Astrocyte (in vitro differentiated cells and primary cell): Measurements from ENCODE around the gene PGLYRP4. TPM values are rescaled to one million over a fixed set of nuclear protein-coding genes. Genes with fewer than 3 reads are reported as not detected.

Experiments used
- DNase-seq: peaks from one replicate; pipeline ENCODE4 v3.0.0-alpha.2; 2010; ENCODE audit warnings: low read depth
- FAIRE-seq: peaks from 2 replicates; lab custom pipeline; 2011; peaks lifted over from hg19 to GRCh38; lab: Jason Lieb, UNC
- H2AFZ ChIP-seq: 2 replicates; pipeline ENCODE4 v1.6.0; 2012; ENCODE audit warnings: low read depth, low read length, inconsistent platforms
- H3K27ac ChIP-seq: 2 replicates; pipeline ENCODE4 v1.5.1; 2011; ENCODE audit warnings: low read depth, low read length, inconsistent platforms
- H3K27me3 ChIP-seq: 2 replicates; pipeline ENCODE4 v1.6.0; 2011; ENCODE audit warnings: low read length, inconsistent platforms; ENCODE audit not compliant: insufficient read depth
- H3K36me3 ChIP-seq: 2 replicates; pipeline ENCODE4 v1.5.1; 2011; ENCODE audit warnings: low read length, inconsistent platforms; ENCODE audit not compliant: insufficient read depth
- H3K4me1 ChIP-seq: 2 replicates; pipeline ENCODE4 v1.5.1; 2011; ENCODE audit warnings: low read length, inconsistent platforms; ENCODE audit not compliant: insufficient read depth
- H3K4me2 ChIP-seq: 2 replicates; pipeline ENCODE4 v1.6.0; 2012; ENCODE audit warnings: low read length, inconsistent platforms
- H3K4me3 ChIP-seq: 2 replicates; pipeline ENCODE4 v1.5.1; 2011; ENCODE audit warnings: low read depth, mild to moderate bottlenecking, low read length, inconsistent platforms; ENCODE audit not compliant: insufficient read depth
- H3K79me2 ChIP-seq: 2 replicates; pipeline ENCODE4 v1.6.0; 2012; ENCODE audit warnings: mild to moderate bottlenecking, low read length, inconsistent platforms; ENCODE audit not compliant: insufficient read depth
- H3K9ac ChIP-seq: 2 replicates; pipeline ENCODE4 v1.6.0; 2012; ENCODE audit warnings: mild to moderate bottlenecking, low read length, inconsistent platforms
- H3K9me3 ChIP-seq: 2 replicates; pipeline ENCODE4 v1.5.1; 2012; ENCODE audit warnings: low read depth, mild to moderate bottlenecking, low read length, inconsistent platforms; ENCODE audit not compliant: insufficient read depth
- H4K20me1 ChIP-seq: 2 replicates; pipeline ENCODE4 v1.6.0; 2012; ENCODE audit warnings: low read length, inconsistent platforms; ENCODE audit not compliant: insufficient read depth
- H3K27ac Mint-ChIP-seq: one replicate; pipeline ENCODE4 v1.8.0; 2021; ENCODE audit warnings: mild to moderate bottlenecking, mixed read lengths; ENCODE audit not compliant: unreplicated experiment
- H3K27me3 Mint-ChIP-seq: one replicate; pipeline ENCODE4 v1.8.0; 2021; ENCODE audit warnings: low read depth, mixed read lengths; ENCODE audit not compliant: unreplicated experiment
- H3K36me3 Mint-ChIP-seq: one replicate; pipeline ENCODE4 v1.8.0; 2021; ENCODE audit warnings: low read depth, mixed read lengths; ENCODE audit not compliant: unreplicated experiment
- H3K4me1 Mint-ChIP-seq: one replicate; pipeline ENCODE4 v1.8.0; 2021; ENCODE audit warnings: low read depth, mixed read lengths; ENCODE audit not compliant: unreplicated experiment
- H3K4me3 Mint-ChIP-seq: one replicate; pipeline ENCODE4 v1.8.0; 2021; ENCODE audit warnings: mild to moderate bottlenecking, moderate library complexity, mixed read lengths; ENCODE audit not compliant: unreplicated experiment
- H3K9me3 Mint-ChIP-seq: one replicate; pipeline ENCODE4 v1.8.0; 2021; ENCODE audit warnings: mild to moderate bottlenecking, mixed read lengths; ENCODE audit not compliant: unreplicated experiment
- EZH2 ChIP-seq: IDR thresholded peaks from 2 replicates; pipeline ENCODE4 v1.6.1; 2012; ENCODE audit warnings: mild to moderate bottlenecking, low read length, inconsistent platforms; ENCODE audit not compliant: insufficient read depth
- total RNA-seq: library from RNA; stranded (reverse); gene quantifications from 2 replicates; pipeline ENCODE4 v1.2.1, GENCODE V29; 2021
- TF ChIP-seq, protein P1 (sequence below): IDR thresholded peaks from 2 replicates; pipeline ENCODE4 v1.5.1; 2011; ENCODE audit warnings: low read depth, mild to moderate bottlenecking, inconsistent platforms, low read length, moderate library complexity; ENCODE audit not compliant: insufficient read depth

The PGLYRP4 gene
- total RNA-seq, 1 donor from 2014 or later = not detected

DNA sequence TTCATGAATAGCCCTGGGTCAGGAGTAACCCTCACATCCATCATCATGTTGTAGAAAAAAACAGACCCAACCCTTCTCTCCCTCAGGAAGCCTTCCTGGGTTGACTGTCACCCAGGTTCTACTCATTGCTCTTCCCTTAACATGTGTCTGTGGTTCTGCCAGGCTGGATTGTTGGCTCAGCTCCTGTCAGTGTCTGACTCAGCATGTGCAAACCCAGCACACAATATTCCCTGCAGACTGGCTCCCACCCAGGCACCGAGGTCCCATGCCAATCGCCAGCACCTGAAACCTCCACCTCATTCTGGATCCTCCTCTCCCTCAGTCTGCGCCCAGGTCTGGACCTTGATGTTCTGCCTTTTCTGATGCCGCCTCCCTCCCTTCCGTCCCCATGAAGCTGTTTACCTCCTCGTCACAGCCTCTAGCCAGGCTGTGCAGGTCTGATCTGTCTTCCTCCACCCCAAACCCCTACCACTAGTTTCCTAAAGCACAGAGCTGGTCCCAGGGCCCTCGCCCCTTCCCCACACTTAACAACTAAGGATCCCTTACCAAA, 46.6 kb upstream of the PGLYRP4 start:
- H3K36me3 Mint-ChIP-seq = no peaks in the 10 kb centered on the region
- no peak overlapping the region for H3K4me3 Mint-ChIP-seq
- peaks cover 69% of the 10 kb centered on the region for H3K27me3 Mint-ChIP-seq
- Histone ChIP-seq H3K27me3 (no peaks in the 10 kb centered on the region), H3K9ac (no peak overlapping the region), H2AFZ (no peak overlapping the region), H3K4me3 (no peak overlapping the region), H3K9me3 (no peaks in the 10 kb centered on the region), H4K20me1 (no peaks in the 10 kb centered on the region), H3K27ac (no peak overlapping the region), H3K4me1 (no peaks in the 10 kb centered on the region), H3K79me2 (no peaks in the 10 kb centered on the region), H3K36me3 (no peaks in the 10 kb centered on the region), H3K4me2 (no peak overlapping the region)
- FAIRE-seq (no peak), DNase-seq (no peak)
- H3K27ac Mint-ChIP-seq = no peak overlapping the region
- TF ChIP-seq EZH2 = no peak
- TF ChIP-seq, protein P1, sequence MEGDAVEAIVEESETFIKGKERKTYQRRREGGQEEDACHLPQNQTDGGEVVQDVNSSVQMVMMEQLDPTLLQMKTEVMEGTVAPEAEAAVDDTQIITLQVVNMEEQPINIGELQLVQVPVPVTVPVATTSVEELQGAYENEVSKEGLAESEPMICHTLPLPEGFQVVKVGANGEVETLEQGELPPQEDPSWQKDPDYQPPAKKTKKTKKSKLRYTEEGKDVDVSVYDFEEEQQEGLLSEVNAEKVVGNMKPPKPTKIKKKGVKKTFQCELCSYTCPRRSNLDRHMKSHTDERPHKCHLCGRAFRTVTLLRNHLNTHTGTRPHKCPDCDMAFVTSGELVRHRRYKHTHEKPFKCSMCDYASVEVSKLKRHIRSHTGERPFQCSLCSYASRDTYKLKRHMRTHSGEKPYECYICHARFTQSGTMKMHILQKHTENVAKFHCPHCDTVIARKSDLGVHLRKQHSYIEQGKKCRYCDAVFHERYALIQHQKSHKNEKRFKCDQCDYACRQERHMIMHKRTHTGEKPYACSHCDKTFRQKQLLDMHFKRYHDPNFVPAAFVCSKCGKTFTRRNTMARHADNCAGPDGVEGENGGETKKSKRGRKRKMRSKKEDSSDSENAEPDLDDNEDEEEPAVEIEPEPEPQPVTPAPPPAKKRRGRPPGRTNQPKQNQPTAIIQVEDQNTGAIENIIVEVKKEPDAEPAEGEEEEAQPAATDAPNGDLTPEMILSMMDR = no peak
- H3K4me1 Mint-ChIP-seq = no peaks in the 10 kb centered on the region
- no peaks in the 10 kb centered on the region for H3K9me3 Mint-ChIP-seq

DNA sequence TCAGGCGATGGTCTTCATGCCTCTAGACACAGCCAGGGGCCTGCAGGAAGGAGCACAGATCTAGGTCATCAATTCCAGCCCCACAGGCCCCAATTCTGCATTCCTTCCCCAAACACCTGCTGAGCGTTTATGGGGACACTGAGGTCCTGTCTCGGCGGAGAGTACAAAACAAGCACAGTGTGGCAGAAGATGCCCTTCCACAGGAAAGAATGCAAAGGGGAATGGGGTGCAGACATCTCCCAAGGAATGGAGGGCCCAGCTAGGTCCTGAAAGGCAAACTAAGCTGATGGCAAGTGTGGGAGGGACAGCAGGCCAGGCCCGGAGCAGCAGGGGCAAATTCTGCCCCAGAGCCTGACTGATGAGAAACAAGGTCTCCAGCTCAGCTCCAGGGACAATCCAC, 45.8 kb upstream of the PGLYRP4 start:
- Histone ChIP-seq H3K4me3 (no peak overlapping the region), H3K4me2 (no peak overlapping the region), H4K20me1 (no peaks in the 10 kb centered on the region), H3K9me3 (no peaks in the 10 kb centered on the region), H3K36me3 (no peaks in the 10 kb centered on the region), H2AFZ (no peak overlapping the region), H3K27ac (no peak overlapping the region), H3K9ac (no peak overlapping the region), H3K79me2 (no peaks in the 10 kb centered on the region), H3K27me3 (no peaks in the 10 kb centered on the region), H3K4me1 (no peaks in the 10 kb centered on the region)
- no peak overlapping the region for H3K27ac Mint-ChIP-seq
- H3K9me3 Mint-ChIP-seq = no peaks in the 10 kb centered on the region
- no peaks in the 10 kb centered on the region for H3K4me1 Mint-ChIP-seq
- no peaks in the 10 kb centered on the region for H3K36me3 Mint-ChIP-seq
- no peak for TF ChIP-seq EZH2
- TF ChIP-seq, protein P1 = no peak
- DNase-seq (no peak), FAIRE-seq (no peak)
- peaks cover 72% of the 10 kb centered on the region for H3K27me3 Mint-ChIP-seq
- H3K4me3 Mint-ChIP-seq = no peak overlapping the region

DNA sequence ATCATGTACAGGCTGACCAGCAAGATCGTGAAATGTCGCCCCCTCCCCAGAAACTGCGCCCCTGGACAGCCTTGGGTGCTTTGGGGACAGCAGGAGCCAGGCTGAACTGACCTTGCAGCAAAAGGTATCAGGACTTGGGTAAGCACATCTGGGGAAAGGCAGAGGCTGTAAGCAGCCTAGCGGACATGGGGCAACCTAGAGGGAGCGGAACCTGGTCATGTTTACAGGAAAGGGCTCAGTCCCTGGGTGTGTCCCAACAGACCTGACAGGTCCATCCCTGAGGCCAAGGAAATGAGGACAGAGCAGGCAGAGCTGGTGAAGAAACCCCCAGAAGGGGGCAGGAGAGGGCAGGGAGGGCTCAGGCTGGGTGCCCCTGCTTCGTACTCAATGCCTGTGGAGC, 45.3 kb upstream of the PGLYRP4 start:
- Mint-ChIP-seq H3K9me3 (no peaks in the 10 kb centered on the region), H3K27me3 (peaks cover 70% of the 10 kb centered on the region), H3K27ac (no peak overlapping the region), H3K36me3 (no peaks in the 10 kb centered on the region), H3K4me3 (no peak overlapping the region), H3K4me1 (no peaks in the 10 kb centered on the region)
- TF ChIP-seq EZH2 = no peak
- TF ChIP-seq, protein P1 = no peak
- H3K4me3 ChIP-seq = no peak overlapping the region
- DNase-seq = no peak
- H3K79me2 ChIP-seq = no peaks in the 10 kb centered on the region
- no peak overlapping the region for H3K27ac ChIP-seq
- H3K27me3 ChIP-seq = no peaks in the 10 kb centered on the region
- no peak overlapping the region for H3K4me2 ChIP-seq
- FAIRE-seq = no peak
- H2AFZ ChIP-seq = no peak overlapping the region
- H4K20me1 ChIP-seq = no peaks in the 10 kb centered on the region
- H3K9ac ChIP-seq = no peak overlapping the region
- H3K4me1 ChIP-seq = no peaks in the 10 kb centered on the region
- no peaks in the 10 kb centered on the region for H3K36me3 ChIP-seq
- no peaks in the 10 kb centered on the region for H3K9me3 ChIP-seq
